Esophagus muscularis mucosa (tissue), 4 donors: ENCODE data around the gene PGAM4. TPM values are rescaled to one million over a fixed set of nuclear protein-coding genes. Genes with fewer than 3 reads are reported as not detected.

Experiments
- DNase-seq: peaks from one replicate; pipeline ENCODE4 v3.0.0-alpha.2; 2017; ENCODE audit errors: extremely low spot score
- H3K27ac ChIP-seq, 4 donors: fragments of 200-600 bp; sonication (generic); replicated peaks in 1 of 4; 1 replicate in 3 of 4; 2 replicates in 1 of 4; pipeline ENCODE4 v1.5.1; 2016 to 2019; ENCODE audit warnings: mild to moderate bottlenecking in 1 of 4
- H3K27me3 ChIP-seq, 4 donors: fragments of 200-600 bp; sonication (generic); one replicate each; pipeline versions ENCODE4 v1.5.1 to v1.6.0; 2016 to 2019
- H3K36me3 ChIP-seq, 4 donors: fragments of 200-600 bp; sonication (generic); one replicate each; pipeline ENCODE4 v1.5.1; 2016 to 2019
- H3K4me1 ChIP-seq, 4 donors: fragments of 200-600 bp; sonication (generic); one replicate each; pipeline ENCODE4 v1.5.1; 2016 to 2019
- H3K4me3 ChIP-seq, 4 donors: fragments of 200-600 bp; sonication (generic); 1 replicate in 2 of 4; 2 replicates in 2 of 4; pipeline ENCODE4 v1.5.1; 2016 to 2019; ENCODE audit warnings: mild to moderate bottlenecking in 4 of 4, moderate library complexity in 1 of 4
- H3K9me3 ChIP-seq, 4 donors: fragments of 200-600 bp; sonication (generic); 1 replicate in 3 of 4; 2 replicates in 1 of 4; pipeline ENCODE4 v1.5.1; 2016 to 2019
- EP300 ChIP-seq: sonication (generic); formaldehyde crosslinking; IDR thresholded peaks from one replicate; pipeline ENCODE4 v1.6.1; 2017; ENCODE audit warnings: antibody characterized with exemption
- POLR2A ChIP-seq: fragments of 450-650 bp; IDR thresholded peaks from one replicate; pipeline ENCODE4 v1.6.1; 2017; ENCODE audit warnings: antibody characterized with exemption, moderate library complexity, mild to moderate bottlenecking, low read depth
- POLR2AphosphoS5 ChIP-seq, 2 donors: sonication (generic); formaldehyde crosslinking; IDR thresholded peaks; one replicate each; pipeline ENCODE4 v1.6.1; 2017; ENCODE audit warnings: antibody characterized with exemption in 2 of 2
- WGBS: methylation state at CpG from one replicate; pipeline ENCODE4 v1.1.5; 2018; 5-methylcytosine and 5-hydroxymethylcytosine counted together
- intact Hi-C: fragments of 100-400 bp; cut with DNase I; formaldehyde crosslinking; loops from one replicate; pipeline ENCODE4 v1.15.1; 2023
- total RNA-seq, 4 donors: library from RNA; depleted of rRNA; stranded (reverse); fragments of >200 nt; gene quantifications; one replicate each; pipeline versions ENCODE4 v1.1.0 to v1.2.1, GENCODE V29; 2016
- TF ChIP-seq, protein P1 (sequence below), 3 experiments: fragments of 200-600 bp in 2 of 3; fragments of 450-650 bp in 1 of 3; sonication (generic) in 2 of 3; IDR thresholded peaks; one replicate each; pipeline ENCODE4 v1.5.1; 2017 to 2019; ENCODE audit warnings: antibody characterized with exemption in 3 of 3, mild to moderate bottlenecking in 2 of 3, moderate library complexity in 1 of 3

The PGAM4 gene
- total RNA-seq, 4 donors from 2014 or later, result not detected

DNA sequence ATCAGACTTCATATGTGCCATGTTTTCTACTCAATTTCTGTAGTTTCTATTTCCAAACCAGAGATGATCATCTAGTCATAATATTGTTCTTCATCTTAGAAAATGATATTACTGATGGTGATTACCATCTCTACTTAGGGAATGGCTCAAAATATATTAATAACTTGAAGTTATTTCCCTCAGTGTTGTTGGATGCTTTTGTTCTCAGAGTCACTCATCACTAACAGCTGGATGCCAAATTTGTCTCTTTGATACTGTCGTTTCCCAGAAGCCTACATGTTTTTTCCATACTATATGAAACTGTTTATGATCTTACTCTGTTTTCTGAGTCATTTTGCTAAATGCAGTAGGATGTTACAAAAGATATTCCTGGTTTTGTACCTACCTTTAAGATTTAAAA is 8.9 kb downstream of the PGAM4 start:
- 30% methylated on average over 1 of the region's 1 CpG for WGBS
- no peak for TF ChIP-seq EP300
- TF ChIP-seq, protein P1, sequence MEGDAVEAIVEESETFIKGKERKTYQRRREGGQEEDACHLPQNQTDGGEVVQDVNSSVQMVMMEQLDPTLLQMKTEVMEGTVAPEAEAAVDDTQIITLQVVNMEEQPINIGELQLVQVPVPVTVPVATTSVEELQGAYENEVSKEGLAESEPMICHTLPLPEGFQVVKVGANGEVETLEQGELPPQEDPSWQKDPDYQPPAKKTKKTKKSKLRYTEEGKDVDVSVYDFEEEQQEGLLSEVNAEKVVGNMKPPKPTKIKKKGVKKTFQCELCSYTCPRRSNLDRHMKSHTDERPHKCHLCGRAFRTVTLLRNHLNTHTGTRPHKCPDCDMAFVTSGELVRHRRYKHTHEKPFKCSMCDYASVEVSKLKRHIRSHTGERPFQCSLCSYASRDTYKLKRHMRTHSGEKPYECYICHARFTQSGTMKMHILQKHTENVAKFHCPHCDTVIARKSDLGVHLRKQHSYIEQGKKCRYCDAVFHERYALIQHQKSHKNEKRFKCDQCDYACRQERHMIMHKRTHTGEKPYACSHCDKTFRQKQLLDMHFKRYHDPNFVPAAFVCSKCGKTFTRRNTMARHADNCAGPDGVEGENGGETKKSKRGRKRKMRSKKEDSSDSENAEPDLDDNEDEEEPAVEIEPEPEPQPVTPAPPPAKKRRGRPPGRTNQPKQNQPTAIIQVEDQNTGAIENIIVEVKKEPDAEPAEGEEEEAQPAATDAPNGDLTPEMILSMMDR (IDR thresholded peaks at IDR 0.05), result no peak
- TF ChIP-seq POLR2AphosphoS5 (IDR thresholded peaks at IDR 0.05), result no peak
- TF ChIP-seq POLR2A, result no peak
- Histone ChIP-seq H3K36me3 (no peaks in the 10 kb centered on the region), H3K9me3 (peaks cover 0 to 7% (median 0%) of the 10 kb centered on the region in 4 donors), H3K4me1 (no peaks in the 10 kb centered on the region), H3K27me3 (no peaks in the 10 kb centered on the region), H3K27ac (no peak overlapping the region), H3K4me3 (no peak overlapping the region)
- intact Hi-C loops, result no loop called here
- DNase-seq, result no peak

DNA sequence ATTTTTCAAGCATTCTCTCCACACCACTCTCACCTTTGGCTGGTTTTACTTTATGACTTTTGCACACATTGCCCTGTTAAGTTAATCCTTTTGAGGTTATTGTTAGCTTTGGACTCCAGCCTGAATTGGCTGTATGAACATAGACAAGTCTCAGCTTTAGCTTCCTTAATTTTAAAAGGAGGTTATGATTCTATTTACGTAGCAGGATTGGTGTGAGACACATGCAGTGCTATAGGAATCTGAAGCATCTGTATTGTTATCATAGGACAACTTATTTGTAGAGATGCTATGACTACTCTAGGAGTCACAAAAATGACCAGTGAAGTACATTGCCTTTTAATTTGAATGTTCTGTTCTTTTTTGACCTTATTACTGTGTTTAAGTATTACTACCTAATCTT is 15.7 kb downstream of the PGAM4 start:
- no peaks in the 10 kb centered on the region for H3K27me3 ChIP-seq
- TF ChIP-seq POLR2A (no peak), EP300 (no peak), POLR2AphosphoS5 (IDR thresholded peaks at IDR 0.05) (no peak)
- TF ChIP-seq, protein P1 (IDR thresholded peaks at IDR 0.05), result no peak
- intact Hi-C loops, result no loop called here
- H3K4me3 ChIP-seq, result no peak overlapping the region
- peaks cover 0 to 7% (median 0%) of the 10 kb centered on the region in 4 donors for H3K9me3 ChIP-seq
- DNase-seq, result no peak
- no peaks in the 10 kb centered on the region for H3K36me3 ChIP-seq
- peaks cover 2 to 24% (median 10%) of the 10 kb centered on the region in 4 donors for H3K4me1 ChIP-seq
- H3K27ac ChIP-seq, result peak overlapping the region in 3 of 4 donors; percentile 27 to 65 (median 49)
- WGBS, result 45% methylated on average over 1 of the region's 1 CpG

DNA sequence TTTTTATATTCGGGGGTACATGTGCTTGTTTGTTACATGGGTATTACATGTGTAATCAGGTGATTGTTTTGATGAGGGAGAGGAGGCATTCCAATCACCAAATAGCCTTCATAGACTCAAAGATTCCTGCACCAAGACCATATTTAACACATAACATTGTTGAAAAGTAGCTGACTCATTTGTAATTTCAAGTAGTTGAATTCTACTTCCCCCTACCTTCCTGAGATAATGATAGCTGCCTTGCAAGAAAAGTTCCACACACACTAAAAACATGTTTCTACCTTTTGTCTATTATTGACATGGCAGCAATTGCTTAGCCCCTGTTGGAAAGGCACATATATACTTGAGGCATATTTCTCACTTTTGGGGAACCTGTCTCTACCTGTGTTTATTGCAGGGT is 16.1 kb downstream of the PGAM4 start:
- no peaks in the 10 kb centered on the region for H3K36me3 ChIP-seq
- no peaks in the 10 kb centered on the region for H3K27me3 ChIP-seq
- WGBS, result 46% methylated on average over 1 of the region's 1 CpG
- intact Hi-C loops, result no loop called here
- H3K27ac ChIP-seq, result peak overlapping the region in 3 of 4 donors; percentile 27 to 65 (median 49)
- peaks cover 2 to 24% (median 10%) of the 10 kb centered on the region in 4 donors for H3K4me1 ChIP-seq
- H3K9me3 ChIP-seq, result peaks cover 0 to 6% (median 0%) of the 10 kb centered on the region in 4 donors
- TF ChIP-seq POLR2AphosphoS5 (IDR thresholded peaks at IDR 0.05), result no peak
- TF ChIP-seq, protein P1 (IDR thresholded peaks at IDR 0.05), result no peak
- no peak for TF ChIP-seq POLR2A
- TF ChIP-seq EP300, result no peak
- DNase-seq, result no peak
- no peak overlapping the region for H3K4me3 ChIP-seq

DNA sequence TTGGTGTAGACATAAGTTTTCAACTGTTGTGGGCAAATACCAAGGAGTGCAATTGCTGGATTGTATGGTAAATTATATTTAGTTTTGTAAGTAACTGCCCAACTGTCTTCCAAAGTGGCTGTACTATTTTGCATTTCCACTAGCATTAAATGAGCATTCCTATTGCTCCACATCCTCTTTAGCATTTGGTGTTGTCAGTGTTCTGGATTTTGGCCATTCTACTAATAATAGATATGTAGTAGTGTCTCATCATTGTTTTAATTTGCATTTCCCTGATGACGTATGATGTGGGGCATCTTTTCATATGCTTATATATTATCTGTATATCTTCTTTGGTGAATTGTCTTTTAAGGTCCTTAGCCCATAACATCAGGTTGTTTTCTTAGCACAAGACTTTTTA is 17.3 kb downstream of the PGAM4 start:
- intact Hi-C loops, result no loop called here
- WGBS, result 53% methylated on average over 1 of the region's 1 CpG
- Histone ChIP-seq H3K4me1 (peaks cover 2 to 24% (median 10%) of the 10 kb centered on the region in 4 donors), H3K27me3 (no peaks in the 10 kb centered on the region), H3K36me3 (no peaks in the 10 kb centered on the region), H3K9me3 (no peaks in the 10 kb centered on the region), H3K4me3 (no peak overlapping the region), H3K27ac (no peak overlapping the region)
- no peak for DNase-seq
- TF ChIP-seq POLR2A (no peak), POLR2AphosphoS5 (IDR thresholded peaks at IDR 0.05) (no peak), EP300 (no peak)
- TF ChIP-seq, protein P1 (IDR thresholded peaks at IDR 0.05), result no peak

DNA sequence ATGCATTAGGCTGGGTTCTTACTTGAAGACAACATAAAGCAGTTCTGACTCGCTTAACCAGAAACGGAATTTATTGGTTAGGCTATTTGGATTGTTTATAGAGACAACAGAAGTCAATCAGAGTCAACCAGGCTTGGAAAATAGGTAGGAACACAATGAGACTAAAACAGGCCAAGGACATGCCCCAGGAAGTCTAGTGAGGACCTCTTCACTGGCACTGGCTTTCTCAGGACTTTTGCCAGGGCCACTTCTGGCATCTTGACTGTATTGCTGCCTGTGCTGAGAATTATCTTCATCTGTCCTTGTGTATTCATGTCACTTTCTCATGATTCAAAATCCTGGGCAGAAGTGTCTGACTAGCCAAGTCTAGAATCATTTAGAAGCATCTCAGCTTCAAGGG is 19.6 kb downstream of the PGAM4 start:
- DNase-seq, result no peak
- peaks cover 2 to 24% (median 10%) of the 10 kb centered on the region in 4 donors for H3K4me1 ChIP-seq
- no peak overlapping the region for H3K4me3 ChIP-seq
- no peaks in the 10 kb centered on the region for H3K27me3 ChIP-seq
- no peak for TF ChIP-seq POLR2A
- no peak for TF ChIP-seq EP300
- no peak for TF ChIP-seq POLR2AphosphoS5 (IDR thresholded peaks at IDR 0.05)
- intact Hi-C loops, result no loop called here
- no peaks in the 10 kb centered on the region for H3K36me3 ChIP-seq
- no peaks in the 10 kb centered on the region for H3K9me3 ChIP-seq
- 86% methylated on average over 2 of the region's 2 CpGs for WGBS
- peak overlapping the region in 3 of 4 donors; percentile 46 to 58 (median 47) for H3K27ac ChIP-seq
